Keratinocyte (primary cell): ENCODE data around the gene ALG6. TPM values are rescaled to one million over a fixed set of nuclear protein-coding genes. Genes with fewer than 3 reads are reported as not detected.
"Not testable (repeated sequence)": the region's sequence is repeated elsewhere in the genome, so short reads cannot be mapped to it uniquely, and the experiment has no call there.

Experiments used
- DNase-seq: peaks from one replicate; pipeline ENCODE4 v3.0.0-alpha.2; 2011; ENCODE audit warnings: low read depth, missing footprints, low spot score
- FAIRE-seq: peaks from 2 replicates; lab custom pipeline; 2011; peaks lifted over from hg19 to GRCh38; lab: Jason Lieb, UNC
- H2AFZ ChIP-seq: 2 replicates; pipeline ENCODE4 v1.6.0; 2012; ENCODE audit warnings: low read length, control low read depth, inconsistent platforms; ENCODE audit not compliant: control insufficient read depth
- H3K27ac ChIP-seq: 2 replicates; pipeline ENCODE4 v1.5.1; 2011; ENCODE audit warnings: low read length; ENCODE audit not compliant: control insufficient read depth, insufficient read depth
- H3K27me3 ChIP-seq: 3 replicates; pipeline ENCODE4 v1.6.0; 2011; ENCODE audit warnings: low read length; ENCODE audit not compliant: control insufficient read depth, insufficient read depth; ENCODE audit errors: extremely low read depth
- H3K36me3 ChIP-seq, 2 experiments: 2 replicates in 1 of 2; 3 replicates in 1 of 2; pipeline ENCODE4 v1.5.1; 2011; ENCODE audit warnings: low read length in 2 of 2, mild to moderate bottlenecking in 1 of 2; ENCODE audit not compliant: control insufficient read depth in 2 of 2, insufficient read depth in 2 of 2; ENCODE audit errors: extremely low read depth in 1 of 2
- H3K4me1 ChIP-seq: 3 replicates; pipeline ENCODE4 v1.5.1; 2011; ENCODE audit warnings: low read length; ENCODE audit not compliant: control insufficient read depth, insufficient read depth; ENCODE audit errors: extremely low read depth
- H3K4me2 ChIP-seq: 3 replicates; pipeline ENCODE4 v1.6.0; 2011; ENCODE audit warnings: low read depth, low read length; ENCODE audit not compliant: control insufficient read depth, insufficient read depth; ENCODE audit errors: extremely low read depth
- H3K4me3 ChIP-seq, 3 experiments: fragments of 200-600 bp in 1 of 3; sonication (generic) in 1 of 3; 2 replicates in 2 of 3; 3 replicates in 1 of 3; pipeline ENCODE4 v1.5.1; 2011 to 2016; ENCODE audit warnings: low read length in 3 of 3, mild to moderate bottlenecking in 3 of 3, control low read depth in 2 of 3, inconsistent platforms in 1 of 3, low read depth in 1 of 3, mixed read lengths in 1 of 3, mixed run types in 1 of 3, moderate library complexity in 1 of 3; ENCODE audit not compliant: control insufficient read depth in 2 of 3, insufficient read depth in 2 of 3; ENCODE audit errors: extremely low read depth in 1 of 3
- H3K79me2 ChIP-seq: 2 replicates; pipeline ENCODE4 v1.6.0; 2012; ENCODE audit warnings: low read length; ENCODE audit not compliant: control insufficient read depth, insufficient read depth
- H3K9ac ChIP-seq: 3 replicates; pipeline ENCODE4 v1.6.0; 2011; ENCODE audit warnings: low read length; ENCODE audit not compliant: control insufficient read depth, insufficient read depth; ENCODE audit errors: extremely low read depth
- H3K9me1 ChIP-seq: 3 replicates; pipeline ENCODE4 v1.6.0; 2011; ENCODE audit warnings: low read length; ENCODE audit not compliant: control insufficient read depth, insufficient read depth; ENCODE audit errors: extremely low read depth
- H3K9me3 ChIP-seq: 2 replicates; pipeline ENCODE4 v1.5.1; 2012; ENCODE audit warnings: low read depth, low read length; ENCODE audit not compliant: control insufficient read depth
- H4K20me1 ChIP-seq: 3 replicates; pipeline ENCODE4 v1.6.0; 2011; ENCODE audit warnings: low read length; ENCODE audit not compliant: control insufficient read depth, insufficient read depth; ENCODE audit errors: extremely low read depth
- EZH2 ChIP-seq: IDR thresholded peaks from one replicate; pipeline ENCODE4 v1.6.1; 2012; ENCODE audit warnings: inconsistent platforms, mild to moderate bottlenecking, low read length, moderate library complexity
- dilution Hi-C: fragments of 300-500 bp; cut with MboI; formaldehyde crosslinking; loops from one replicate; pipeline ENCODE4 v1.7.0; 2020; ENCODE audit warnings: low sequenced_read_pairs; ENCODE audit not compliant: extremely low pct_ligation_motif_present
- polyA plus RNA-seq, 5 experiments: library from polyadenylated mRNA; depleted of rRNA in 3 of 5; stranded (reverse) in 3 of 5; stranded (forward) in 1 of 5; unstranded in 1 of 5; fragments of >200 nt; gene quantifications; 1 replicate in 1 of 5; 2 replicates in 3 of 5; 3 replicates in 1 of 5; pipeline versions ENCODE4 v1.2.1 to v1.2.3, GENCODE V29; 2011 to 2012; ENCODE audit warnings: missing spikeins in 2 of 5, low read depth in 1 of 5, low replicate concordance in 1 of 5
- TF ChIP-seq, protein P1 (sequence below), 3 experiments: IDR thresholded peaks in 1 of 3; conservative IDR thresholded peaks in 1 of 3; optimal IDR thresholded peaks in 1 of 3; 2 replicates in 2 of 3; 3 replicates in 1 of 3; pipeline versions ENCODE3 to v1.5.1; 2011; ENCODE audit warnings: low read length in 3 of 3, mild to moderate bottlenecking in 3 of 3, moderate library complexity in 2 of 3, control low read depth in 1 of 3, inconsistent platforms in 1 of 3; ENCODE audit not compliant: insufficient read depth in 2 of 3; ENCODE audit errors: extremely low read depth in 1 of 3

ALG6 gene
- polyA plus RNA-seq, 1 donor (not counting 4 experiments of a cell fraction or from before 2014, with no cell fraction given): 20.5 TPM

DNA sequence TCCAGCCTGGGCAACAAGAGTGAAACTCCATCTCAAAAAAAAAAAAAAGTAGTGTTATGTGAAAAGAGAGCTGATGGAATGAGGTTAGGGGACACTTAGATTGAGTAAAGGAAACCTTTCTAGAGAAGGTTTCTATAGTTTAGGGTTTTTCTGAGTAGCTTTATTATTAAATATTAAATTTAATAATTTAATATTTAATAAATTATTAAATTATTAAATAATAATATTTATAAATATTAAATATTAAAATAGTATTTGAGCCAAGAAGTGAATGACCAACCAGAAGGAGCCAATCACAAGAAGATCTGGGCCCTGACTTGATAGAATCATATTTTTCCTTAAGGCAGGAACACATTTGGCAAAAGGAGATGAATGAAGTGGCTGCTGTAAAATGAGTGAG is 50.7 kb downstream of the ALG6 start:
- DNase-seq: no peak
- dilution Hi-C loops: no loop called here
- H3K27me3 ChIP-seq: no peaks in the 10 kb centered on the region
- no peaks in the 10 kb centered on the region for H3K9me3 ChIP-seq
- no peaks in the 10 kb centered on the region for H3K36me3 ChIP-seq
- no peaks in the 10 kb centered on the region for H3K4me1 ChIP-seq
- H3K79me2 ChIP-seq: no peaks in the 10 kb centered on the region
- H3K4me3 ChIP-seq: no peak overlapping the region
- no peak overlapping the region for H3K4me2 ChIP-seq
- no peak overlapping the region for H3K9ac ChIP-seq
- H4K20me1 ChIP-seq: no peaks in the 10 kb centered on the region
- H2AFZ ChIP-seq: no peak overlapping the region
- FAIRE-seq: no peak
- TF ChIP-seq, protein P1, sequence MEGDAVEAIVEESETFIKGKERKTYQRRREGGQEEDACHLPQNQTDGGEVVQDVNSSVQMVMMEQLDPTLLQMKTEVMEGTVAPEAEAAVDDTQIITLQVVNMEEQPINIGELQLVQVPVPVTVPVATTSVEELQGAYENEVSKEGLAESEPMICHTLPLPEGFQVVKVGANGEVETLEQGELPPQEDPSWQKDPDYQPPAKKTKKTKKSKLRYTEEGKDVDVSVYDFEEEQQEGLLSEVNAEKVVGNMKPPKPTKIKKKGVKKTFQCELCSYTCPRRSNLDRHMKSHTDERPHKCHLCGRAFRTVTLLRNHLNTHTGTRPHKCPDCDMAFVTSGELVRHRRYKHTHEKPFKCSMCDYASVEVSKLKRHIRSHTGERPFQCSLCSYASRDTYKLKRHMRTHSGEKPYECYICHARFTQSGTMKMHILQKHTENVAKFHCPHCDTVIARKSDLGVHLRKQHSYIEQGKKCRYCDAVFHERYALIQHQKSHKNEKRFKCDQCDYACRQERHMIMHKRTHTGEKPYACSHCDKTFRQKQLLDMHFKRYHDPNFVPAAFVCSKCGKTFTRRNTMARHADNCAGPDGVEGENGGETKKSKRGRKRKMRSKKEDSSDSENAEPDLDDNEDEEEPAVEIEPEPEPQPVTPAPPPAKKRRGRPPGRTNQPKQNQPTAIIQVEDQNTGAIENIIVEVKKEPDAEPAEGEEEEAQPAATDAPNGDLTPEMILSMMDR (optimal IDR thresholded peaks at IDR 0.05 in 1 of 3, IDR thresholded peaks at IDR 0.05 in 1 of 3, conservative IDR thresholded peaks at IDR 0.05 in 1 of 3; ENCODE audit: extremely low read depth in 1 of 3, insufficient read depth in 2 of 3, low read length in 3 of 3): no peak
- TF ChIP-seq EZH2: no peak
- no peaks in the 10 kb centered on the region for H3K9me1 ChIP-seq
- no peak overlapping the region for H3K27ac ChIP-seq

GRCh38 chr1:63420746-63421145 is 53.3 kb downstream of the ALG6 start:
- FAIRE-seq, dilution Hi-C loops, H3K27ac ChIP-seq: not testable (repeated sequence)

GRCh38 chr1:63423649-63424048 is 56.2 kb downstream of the ALG6 start:
- Histone ChIP-seq H3K79me2 (no peaks in the 10 kb centered on the region), H4K20me1 (no peaks in the 10 kb centered on the region), H3K9ac (no peak overlapping the region), H3K36me3 (no peaks in the 10 kb centered on the region), H3K27me3 (no peaks in the 10 kb centered on the region), H3K4me3 (no peak overlapping the region), H3K4me2 (no peak overlapping the region), H3K4me1 (no peaks in the 10 kb centered on the region), H3K9me3 (no peaks in the 10 kb centered on the region), H3K9me1 (no peaks in the 10 kb centered on the region), H2AFZ (no peak overlapping the region), H3K27ac (no peak overlapping the region)
- TF ChIP-seq EZH2: no peak
- TF ChIP-seq, protein P1 (optimal IDR thresholded peaks at IDR 0.05 in 1 of 3, IDR thresholded peaks at IDR 0.05 in 1 of 3, conservative IDR thresholded peaks at IDR 0.05 in 1 of 3; ENCODE audit: extremely low read depth in 1 of 3, insufficient read depth in 2 of 3, low read length in 3 of 3): no peak
- dilution Hi-C loops: no loop called here
- DNase-seq (no peak), FAIRE-seq (no peak)

More at GRCh38 chr1:63420746-63421145, 53.3 kb downstream of the ALG6 start:
- not testable (repeated sequence) for H3K9ac ChIP-seq, H3K9me1 ChIP-seq, DNase-seq, H2AFZ ChIP-seq, H3K36me3 ChIP-seq, H3K4me2 ChIP-seq, H3K4me1 ChIP-seq, H3K27me3 ChIP-seq, H3K9me3 ChIP-seq, H3K79me2 ChIP-seq, H4K20me1 ChIP-seq, H3K4me3 ChIP-seq
